ENCODE data around the gene LOC101059915.
A peak's percentile ranks its signal among the peaks of the same experiment; 100 is the strongest.
"Not testable (repeated sequence)": the region's sequence is repeated elsewhere in the genome, so short reads cannot be mapped to it uniquely, and the experiment has no call there.

The LOC101059915 gene

GRCh38 chrX:71671043-71671780 lies 3.9 kb downstream of the LOC101059915 start:
- no peaks in the 10 kb centered on the region for H3K27me3 ChIP-seq
- DNase-seq (ENCODE audit: low spot score): no peak
- H3K36me3 ChIP-seq: no peaks in the 10 kb centered on the region
- no peak for TF ChIP-seq CTCF (IDR thresholded peaks at IDR 0.05)
- no peaks in the 10 kb centered on the region for H3K4me1 ChIP-seq
- H3K4me3 ChIP-seq: no peak overlapping the region
- H3K27ac ChIP-seq: no peak overlapping the region
- no peaks in the 10 kb centered on the region for H3K9me3 ChIP-seq

- Histone ChIP-seq H3K36me3 (no peaks in the 10 kb centered on the region), H3K4me3 (no peak overlapping the region), H3K27me3 (no peaks in the 10 kb centered on the region), H3K4me1 (no peaks in the 10 kb centered on the region), H3K9me3 (no peaks in the 10 kb centered on the region), H3K27ac (no peak overlapping the region)
- peak; percentile 21 for DNase-seq (ENCODE audit: low spot score)
- TF ChIP-seq CTCF (IDR thresholded peaks at IDR 0.05): no peak
Observed at GRCh38 chrX:71671938-71672337, 4.6 kb downstream of the LOC101059915 start.

- H3K27ac ChIP-seq; DNase-seq (ENCODE audit: low spot score); H3K4me1 ChIP-seq; H3K4me3 ChIP-seq; H3K9me3 ChIP-seq; H3K36me3 ChIP-seq; H3K27me3 ChIP-seq: not testable (repeated sequence)
Observed at GRCh38 chrX:71675636-71676035, 8.3 kb downstream of the LOC101059915 start.

GRCh38 chrX:71676068-71676795 lies 8.9 kb downstream of the LOC101059915 start:
- not testable (repeated sequence) for DNase-seq (ENCODE audit: low spot score); H3K4me1 ChIP-seq; H3K36me3 ChIP-seq; H3K9me3 ChIP-seq; H3K27me3 ChIP-seq; H3K4me3 ChIP-seq; H3K27ac ChIP-seq

- not testable (repeated sequence) for H3K27me3 ChIP-seq; H3K36me3 ChIP-seq; H3K4me1 ChIP-seq; DNase-seq (ENCODE audit: low spot score); H3K9me3 ChIP-seq; H3K4me3 ChIP-seq; H3K27ac ChIP-seq
Observed at GRCh38 chrX:71677195-71677594, 9.8 kb downstream of the LOC101059915 start.

- Histone ChIP-seq H3K4me1 (no peaks in the 10 kb centered on the region), H3K27me3 (no peaks in the 10 kb centered on the region), H3K4me3 (no peak overlapping the region), H3K9me3 (no peaks in the 10 kb centered on the region), H3K27ac (no peak overlapping the region), H3K36me3 (no peaks in the 10 kb centered on the region)
- no peak for DNase-seq (ENCODE audit: low spot score)
- no peak for TF ChIP-seq CTCF (IDR thresholded peaks at IDR 0.05)
Observed at GRCh38 chrX:71679575-71680207, 12.3 kb downstream of the LOC101059915 start.

GRCh38 chrX:71696641-71697465 lies 29.5 kb downstream of the LOC101059915 start:
- not testable (repeated sequence) for H3K36me3 ChIP-seq; H3K9me3 ChIP-seq; H3K27ac ChIP-seq; H3K4me3 ChIP-seq; H3K27me3 ChIP-seq; H3K4me1 ChIP-seq; DNase-seq (ENCODE audit: low spot score)

GRCh38 chrX:71697466-71698298 lies 30.3 kb downstream of the LOC101059915 start:
- not testable (repeated sequence) for H3K36me3 ChIP-seq; DNase-seq (ENCODE audit: low spot score); H3K9me3 ChIP-seq; H3K4me3 ChIP-seq; H3K27ac ChIP-seq; H3K4me1 ChIP-seq; H3K27me3 ChIP-seq

- not testable (repeated sequence) for H3K27me3 ChIP-seq; H3K9me3 ChIP-seq; H3K4me1 ChIP-seq; H3K4me3 ChIP-seq; DNase-seq (ENCODE audit: low spot score); H3K27ac ChIP-seq; H3K36me3 ChIP-seq
Observed at GRCh38 chrX:71698299-71699022, 31.1 kb downstream of the LOC101059915 start.

- not testable (repeated sequence) for DNase-seq (ENCODE audit: low spot score); H3K9me3 ChIP-seq; H3K36me3 ChIP-seq
Observed at GRCh38 chrX:71699023-71699344, 31.6 kb downstream of the LOC101059915 start.

More at GRCh38 chrX:71699023-71699344, 31.6 kb downstream of the LOC101059915 start:
- H3K27me3 ChIP-seq, H3K27ac ChIP-seq, H3K4me1 ChIP-seq, H3K4me3 ChIP-seq: not testable (repeated sequence)
